ENCODE measurements around the gene ABHD5. TPM values are rescaled to one million over a fixed set of nuclear protein-coding genes. Genes with fewer than 3 reads are reported as not detected.

ABHD5 gene
- total RNA-seq, 1 donor from 2014 or later = 17.5 TPM

- Mint-ChIP-seq H3K4me3 (ENCODE audit: unreplicated experiment) (no peak overlapping the region), H3K4me1 (ENCODE audit: unreplicated experiment) (no peaks in the 10 kb centered on the region), H3K27me3 (ENCODE audit: unreplicated experiment) (peaks cover 2% of the 10 kb centered on the region), H3K27ac (ENCODE audit: unreplicated experiment) (no peak overlapping the region), H3K9me3 (ENCODE audit: unreplicated experiment) (no peaks in the 10 kb centered on the region), H3K36me3 (ENCODE audit: low read depth, unreplicated experiment) (peaks cover 4% of the 10 kb centered on the region)
- DNase-seq (ENCODE audit: low spot score) = no peak
- TF ChIP-seq CTCF (IDR thresholded peaks at IDR 0.05; ENCODE audit: unreplicated experiment) = no peak
Observed at GRCh38 chr3:43707266-43707665, 16.5 kb downstream of the ABHD5 start.

GRCh38 chr3:43707998-43708397, 17.3 kb downstream of the ABHD5 start:
- H3K27me3 Mint-ChIP-seq (ENCODE audit: unreplicated experiment) = peaks cover 5% of the 10 kb centered on the region
- no peak for DNase-seq (ENCODE audit: low spot score)
- no peaks in the 10 kb centered on the region for H3K9me3 Mint-ChIP-seq (ENCODE audit: unreplicated experiment)
- no peak for TF ChIP-seq CTCF (IDR thresholded peaks at IDR 0.05; ENCODE audit: unreplicated experiment)
- H3K4me1 Mint-ChIP-seq (ENCODE audit: unreplicated experiment) = no peaks in the 10 kb centered on the region
- H3K4me3 Mint-ChIP-seq (ENCODE audit: unreplicated experiment) = no peak overlapping the region
- peaks cover 10% of the 10 kb centered on the region for H3K36me3 Mint-ChIP-seq (ENCODE audit: low read depth, unreplicated experiment)
- H3K27ac Mint-ChIP-seq (ENCODE audit: unreplicated experiment) = no peak overlapping the region

GRCh38 chr3:43709022-43709421, 18.3 kb downstream of the ABHD5 start:
- DNase-seq (ENCODE audit: low spot score) = no peak
- peaks cover 5% of the 10 kb centered on the region for H3K27me3 Mint-ChIP-seq (ENCODE audit: unreplicated experiment)
- H3K27ac Mint-ChIP-seq (ENCODE audit: unreplicated experiment) = no peak overlapping the region
- H3K4me3 Mint-ChIP-seq (ENCODE audit: unreplicated experiment) = no peak overlapping the region
- TF ChIP-seq CTCF (IDR thresholded peaks at IDR 0.05; ENCODE audit: unreplicated experiment) = no peak
- H3K4me1 Mint-ChIP-seq (ENCODE audit: unreplicated experiment) = no peaks in the 10 kb centered on the region
- no peaks in the 10 kb centered on the region for H3K9me3 Mint-ChIP-seq (ENCODE audit: unreplicated experiment)
- H3K36me3 Mint-ChIP-seq (ENCODE audit: low read depth, unreplicated experiment) = peaks cover 16% of the 10 kb centered on the region

- Mint-ChIP-seq H3K27ac (ENCODE audit: unreplicated experiment) (no peak overlapping the region), H3K27me3 (ENCODE audit: unreplicated experiment) (peaks cover 5% of the 10 kb centered on the region), H3K9me3 (ENCODE audit: unreplicated experiment) (no peaks in the 10 kb centered on the region), H3K36me3 (ENCODE audit: low read depth, unreplicated experiment) (peaks cover 16% of the 10 kb centered on the region), H3K4me3 (ENCODE audit: unreplicated experiment) (no peak overlapping the region), H3K4me1 (ENCODE audit: unreplicated experiment) (no peaks in the 10 kb centered on the region)
- DNase-seq (ENCODE audit: low spot score) = no peak
- no peak for TF ChIP-seq CTCF (IDR thresholded peaks at IDR 0.05; ENCODE audit: unreplicated experiment)
Observed at GRCh38 chr3:43710607-43711006, 19.9 kb downstream of the ABHD5 start.

GRCh38 chr3:43718296-43718695, 27.6 kb downstream of the ABHD5 start:
- Mint-ChIP-seq H3K36me3 (ENCODE audit: low read depth, unreplicated experiment) (peaks cover 10% of the 10 kb centered on the region), H3K4me3 (ENCODE audit: unreplicated experiment) (no peak overlapping the region), H3K27me3 (ENCODE audit: unreplicated experiment) (no peaks in the 10 kb centered on the region), H3K27ac (ENCODE audit: unreplicated experiment) (no peak overlapping the region), H3K4me1 (ENCODE audit: unreplicated experiment) (peaks cover 5% of the 10 kb centered on the region), H3K9me3 (ENCODE audit: unreplicated experiment) (no peaks in the 10 kb centered on the region)
- DNase-seq (ENCODE audit: low spot score) = no peak
- no peak for TF ChIP-seq CTCF (IDR thresholded peaks at IDR 0.05; ENCODE audit: unreplicated experiment)

All from endothelial cell (in vitro differentiated cells).